RKO (cell line): ENCODE measurements around the gene A3GALT2.
"Not testable (repeated sequence)": the region's sequence is repeated elsewhere in the genome, so short reads cannot be mapped to it uniquely, and the experiment has no call there.

Source experiments
- DNase-seq: peaks from one replicate; pipeline ENCODE4 v3.0.0-alpha.2; 2016; ENCODE audit warnings: low spot score

Gene A3GALT2

DNA sequence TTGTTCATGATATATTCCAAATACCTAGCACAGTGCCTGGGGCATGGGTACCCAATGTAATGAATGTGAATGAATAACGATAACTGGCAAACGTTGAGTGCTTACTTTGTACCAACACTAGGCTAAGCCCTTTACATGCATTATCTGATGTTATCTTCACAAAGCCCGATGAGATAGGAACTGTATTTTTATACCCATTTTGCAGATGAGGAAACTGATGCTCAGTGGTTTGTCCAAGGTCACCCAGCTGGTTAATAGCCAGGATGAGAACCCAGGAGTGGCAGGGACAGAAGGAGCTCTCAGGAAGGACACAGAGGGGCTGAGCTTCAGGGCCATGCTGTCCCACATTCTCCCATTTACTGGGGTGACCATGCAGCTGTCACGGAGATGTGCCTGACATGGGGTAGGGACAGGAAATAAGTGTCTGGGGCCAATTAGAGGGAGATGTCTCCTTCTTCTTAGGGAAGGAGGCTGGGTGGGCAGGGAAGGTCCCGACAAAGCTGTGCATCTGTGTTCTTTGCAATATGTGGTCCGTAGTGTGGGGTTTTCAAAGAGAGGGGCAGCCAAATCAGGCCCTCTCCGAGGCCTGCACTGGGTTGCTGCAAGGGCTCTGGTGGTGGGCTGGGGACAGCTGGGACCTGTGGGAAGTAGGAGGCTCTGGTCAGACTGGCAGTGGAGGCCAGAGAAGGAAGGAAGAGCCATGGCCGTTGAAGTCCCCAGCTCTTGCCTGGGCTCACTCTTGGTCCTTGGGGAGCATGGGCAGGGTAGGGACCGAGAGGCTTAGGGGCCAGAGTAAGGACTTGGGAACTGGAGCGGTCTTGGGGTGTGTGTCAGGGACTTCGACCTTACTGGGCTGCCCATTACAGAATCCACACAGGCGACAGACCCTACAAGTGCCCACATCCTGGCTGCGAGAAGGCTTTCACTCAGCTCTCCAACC is 26.6 kb downstream of the A3GALT2 start:
- DNase-seq = no peak

DNA sequence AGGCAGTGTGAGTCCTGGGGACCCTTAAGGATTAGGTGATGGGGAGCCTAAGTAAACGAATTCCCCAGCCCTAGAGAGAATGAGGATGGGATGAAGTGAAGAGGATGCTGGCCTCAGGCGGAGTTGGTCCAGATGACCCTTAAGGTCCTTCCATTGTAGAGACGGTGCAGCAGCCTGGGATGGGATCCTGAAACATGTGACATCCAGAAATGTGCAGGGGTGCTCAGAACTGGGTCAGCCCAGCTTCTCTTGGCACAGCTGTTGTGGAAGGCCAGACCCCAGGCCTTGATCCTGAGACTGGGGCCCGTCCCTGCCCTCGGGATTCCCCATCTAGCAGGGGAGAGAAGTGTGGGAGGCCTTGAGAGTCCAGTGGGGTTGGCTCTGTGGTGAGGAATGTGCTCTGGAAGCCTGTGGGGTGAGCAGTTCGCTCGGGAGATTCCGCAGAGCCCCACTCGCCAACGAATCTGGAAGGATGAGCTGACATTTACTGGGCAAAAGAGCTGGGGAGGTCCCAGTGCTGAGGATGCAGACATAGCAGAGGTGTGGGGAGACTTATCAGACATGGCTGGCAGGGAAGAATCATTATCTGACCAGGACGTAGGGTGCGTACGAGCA is 28.1 kb downstream of the A3GALT2 start:
- no peak for DNase-seq

DNA sequence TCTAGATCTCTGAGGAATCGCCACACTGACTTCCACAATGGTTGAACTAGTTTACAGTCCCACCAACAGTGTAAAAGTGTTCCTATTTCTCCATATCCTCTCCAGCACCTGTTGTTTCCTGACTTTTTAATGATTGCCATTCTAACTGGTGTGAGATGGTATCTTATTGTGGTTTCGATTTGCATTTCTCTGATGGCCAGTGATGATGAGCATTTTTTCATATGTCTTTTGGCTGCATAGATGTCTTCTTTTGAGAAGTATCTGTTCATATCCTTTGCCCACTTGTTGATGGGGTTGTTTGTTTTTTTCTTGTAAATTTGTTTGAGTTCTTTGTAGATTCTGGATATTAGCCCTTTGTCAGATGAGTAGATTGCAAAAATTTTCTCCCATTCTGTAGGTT is 30.3 kb downstream of the A3GALT2 start:
- not testable (repeated sequence) for DNase-seq

GRCh38 chr1:33289858-33290154 is 31.1 kb downstream of the A3GALT2 start:
- no peak for DNase-seq

- no peak for DNase-seq
Observed at GRCh38 chr1:33288976-33289857, 31.7 kb downstream of the A3GALT2 start.

- no peak for DNase-seq
Observed at GRCh38 chr1:33287317-33287716, 33.6 kb downstream of the A3GALT2 start.

DNA sequence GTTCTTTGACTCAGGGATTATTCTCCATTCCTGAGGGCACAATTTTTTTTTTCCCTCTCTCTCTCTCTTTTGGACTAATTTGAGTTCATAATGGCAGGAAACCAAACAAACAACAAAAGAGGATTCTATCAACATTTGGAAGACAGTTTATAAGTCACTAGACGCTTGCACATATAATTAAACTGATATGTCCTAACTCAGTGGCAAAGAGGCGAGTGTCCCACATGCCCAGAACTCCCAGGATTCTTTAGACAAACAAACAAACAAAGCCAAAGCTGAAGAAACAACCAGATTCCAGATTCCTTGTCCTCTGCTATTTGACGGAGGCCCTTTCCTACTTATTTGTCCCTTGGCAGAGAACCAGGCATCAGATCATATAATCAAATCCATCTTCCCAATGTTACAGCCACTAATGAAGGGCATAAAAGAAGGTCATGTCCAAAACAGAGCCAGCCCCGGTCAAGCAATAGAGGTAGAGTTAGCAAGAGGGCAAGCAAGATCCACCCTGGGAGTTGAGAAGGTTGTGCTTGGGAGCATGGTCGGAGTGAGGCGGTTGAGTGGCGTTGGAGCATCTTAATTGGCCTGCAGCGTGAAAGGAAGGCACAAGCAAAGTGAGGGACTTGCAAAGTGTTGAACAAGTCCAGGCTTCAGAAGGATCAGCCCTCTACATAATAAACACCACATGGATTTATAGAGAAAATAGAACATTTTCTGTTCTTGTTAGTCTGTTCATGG is 34.3 kb downstream of the A3GALT2 start:
- no peak for DNase-seq

- no peak for DNase-seq
Observed at GRCh38 chr1:33284049-33284448, 36.8 kb downstream of the A3GALT2 start.

- DNase-seq = no peak
Observed at GRCh38 chr1:33282791-33283190, 38.1 kb downstream of the A3GALT2 start.

- DNase-seq = no peak
Observed at GRCh38 chr1:33281554-33282303, 39.2 kb downstream of the A3GALT2 start.

GRCh38 chr1:33280091-33280661 is 40.7 kb downstream of the A3GALT2 start:
- DNase-seq = no peak

DNA sequence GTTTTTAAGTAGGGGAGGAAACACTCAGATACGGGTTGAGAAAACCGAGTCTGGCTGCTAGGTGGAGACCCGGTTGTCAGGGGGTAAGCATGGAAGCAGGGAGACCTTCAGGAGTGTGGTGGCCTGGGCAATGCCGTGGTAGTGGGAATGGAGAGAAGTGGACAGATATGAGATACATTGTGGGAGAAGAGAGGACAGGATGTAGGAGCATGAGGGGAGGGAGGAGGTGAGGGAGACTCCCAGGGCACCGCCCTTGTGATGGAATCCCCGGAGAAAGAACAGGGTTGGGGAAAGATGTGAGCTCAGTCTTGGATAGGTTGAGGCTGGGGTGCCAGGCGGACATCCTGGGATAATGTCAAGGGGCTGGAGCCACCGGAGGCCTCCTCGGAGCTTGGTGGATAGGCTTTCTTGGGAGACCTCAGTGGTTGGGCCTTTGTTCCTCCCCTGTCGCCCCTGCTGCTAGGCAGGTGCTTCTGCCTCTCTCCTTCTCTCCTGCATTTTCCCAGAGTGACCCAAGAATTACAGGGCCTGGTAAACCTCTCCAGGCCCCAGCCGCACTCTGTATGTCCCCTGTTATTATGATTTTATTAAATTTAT is 43.3 kb downstream of the A3GALT2 start:
- DNase-seq = no peak

GRCh38 chr1:33276573-33277298 is 44.2 kb downstream of the A3GALT2 start:
- DNase-seq = no peak

DNA sequence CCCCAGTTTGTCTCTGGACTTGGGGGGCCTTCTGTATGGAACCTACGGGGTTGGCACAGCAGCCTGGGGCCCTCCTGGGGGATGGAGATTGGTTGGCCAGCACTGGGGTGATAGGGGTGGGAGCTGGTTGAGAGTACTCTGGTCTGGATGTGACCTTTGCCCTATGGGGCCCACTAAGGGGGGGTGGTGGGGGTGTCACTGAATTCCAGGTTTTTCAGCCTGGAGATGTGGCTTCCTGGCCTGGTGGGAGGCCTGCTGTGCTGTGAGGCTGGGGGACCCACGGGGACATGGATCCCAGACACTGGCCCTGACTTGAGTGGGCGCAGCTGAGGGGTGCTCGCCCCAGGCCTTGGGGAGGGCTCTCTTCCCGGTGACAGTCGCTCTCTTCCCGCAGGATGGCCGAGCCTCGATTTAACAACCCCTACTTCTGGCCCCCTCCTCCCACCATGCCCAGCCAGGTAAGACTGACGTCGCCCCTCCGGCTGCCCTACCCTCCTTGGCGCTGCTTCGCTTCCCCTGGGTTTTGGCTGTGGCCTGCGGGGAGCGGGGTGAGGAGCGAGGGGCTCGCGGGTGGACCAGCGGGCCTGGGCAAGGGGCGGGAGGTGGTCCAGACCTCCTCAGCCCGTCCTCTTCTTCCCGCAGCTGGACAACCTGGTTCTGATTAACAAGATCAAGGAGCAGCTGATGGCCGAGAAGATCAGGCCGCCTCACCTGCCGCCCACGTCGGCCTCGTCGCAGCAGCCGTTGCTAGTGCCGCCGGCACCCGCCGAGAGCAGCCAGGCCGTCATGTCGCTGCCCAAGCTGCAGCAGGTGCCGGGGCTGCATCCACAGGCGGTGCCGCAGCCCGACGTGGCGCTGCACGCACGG is 45.0 kb downstream of the A3GALT2 start:
- no peak for DNase-seq

- no peak for DNase-seq
Observed at GRCh38 chr1:33275195-33275594, 45.7 kb downstream of the A3GALT2 start.

DNA sequence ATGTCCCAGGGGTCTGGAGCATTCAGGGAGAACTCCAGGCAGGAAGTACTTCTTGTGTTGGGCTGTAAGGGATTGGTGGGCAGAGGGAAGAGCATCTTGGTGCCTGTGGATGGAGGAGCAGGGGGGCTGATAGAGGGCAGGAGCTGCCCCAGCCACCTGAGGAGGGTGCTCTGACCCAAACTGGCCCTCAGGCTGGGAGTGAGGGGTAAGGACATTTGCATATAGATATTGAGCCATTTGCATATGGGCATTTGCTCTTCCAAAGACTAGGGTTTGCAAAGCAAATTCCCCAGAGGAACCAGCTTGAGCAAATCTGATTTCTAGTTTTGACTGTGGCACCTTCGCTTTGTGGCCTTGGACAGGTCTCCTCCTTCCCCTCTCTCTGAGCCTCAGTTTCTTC is 46.5 kb downstream of the A3GALT2 start:
- DNase-seq = no peak

GRCh38 chr1:33273961-33274371 is 46.9 kb downstream of the A3GALT2 start:
- peak; percentile 23 for DNase-seq

DNA sequence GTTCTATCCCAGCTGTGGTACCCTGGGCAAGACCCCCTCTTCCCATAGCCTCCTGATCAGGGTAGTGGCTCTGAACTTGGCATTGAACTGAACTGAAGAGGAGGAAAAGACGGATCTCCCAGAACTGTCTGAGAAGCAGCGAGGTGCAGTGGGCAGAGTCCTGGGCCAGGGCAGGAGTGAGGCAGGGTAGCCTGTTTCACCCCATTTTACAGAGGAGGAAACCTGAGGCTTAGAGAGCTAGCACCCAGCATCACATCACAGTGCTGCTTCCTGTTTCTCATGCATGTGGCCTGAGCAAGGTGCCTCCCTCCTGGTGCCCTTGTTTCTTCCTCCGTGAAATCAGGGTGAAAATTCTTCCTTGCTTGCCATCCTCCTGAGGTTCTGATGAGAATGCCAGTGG is 47.5 kb downstream of the A3GALT2 start:
- DNase-seq = no peak

DNA sequence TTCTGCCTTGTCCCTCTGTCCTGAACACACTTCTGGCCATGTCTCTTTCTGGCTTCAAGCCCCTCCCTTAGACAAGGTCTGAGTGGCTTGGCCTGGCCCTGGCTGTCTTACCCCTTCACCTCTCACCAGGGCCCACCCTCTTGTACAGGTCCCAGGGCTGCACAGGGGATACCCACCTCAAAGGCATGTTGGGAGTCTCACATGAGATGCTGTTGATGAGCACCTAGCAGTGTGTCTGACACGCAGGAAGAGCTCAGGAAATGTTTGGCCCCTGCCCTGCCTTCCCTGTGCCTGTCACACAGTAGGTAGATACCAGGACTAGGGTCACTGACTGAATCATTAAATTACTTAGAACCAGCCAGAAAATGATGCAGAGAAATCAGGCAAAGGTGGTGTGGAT is 48.0 kb downstream of the A3GALT2 start:
- DNase-seq = no peak
